ENCODE data around the gene FETUB.

The FETUB gene

DNA sequence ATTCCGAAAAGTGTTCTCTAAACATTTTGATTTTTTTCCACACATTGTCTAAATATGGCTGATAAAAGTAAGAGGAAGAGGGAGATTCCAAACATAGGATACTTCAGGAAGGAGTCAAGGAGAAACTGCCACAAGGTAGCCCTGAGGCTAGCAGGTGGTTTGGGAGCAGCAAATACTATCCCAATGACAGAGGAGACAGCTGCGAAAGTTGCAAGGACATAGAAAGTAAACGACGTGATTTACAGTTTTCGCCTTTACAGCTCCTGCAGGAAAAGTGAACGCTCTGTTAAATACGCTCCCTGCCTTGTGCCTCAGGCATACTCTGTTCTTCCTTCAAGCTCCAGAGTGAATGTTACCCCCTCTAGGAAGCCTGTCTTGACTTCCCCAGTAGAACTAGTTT is 3.7 kb upstream of the FETUB start:
- peaks cover 0 to 3% of the 10 kb centered on the region in 2 donors for H3K9me3 Mint-ChIP-seq

GRCh38 chr3:186637686-186638085 is 2.5 kb upstream of the FETUB start:
- Mint-ChIP-seq H3K36me3 (no peaks in the 10 kb centered on the region), H3K27ac (no peak overlapping the region), H3K4me3 (no peak overlapping the region), H3K27me3 (peaks cover 10 to 18% of the 10 kb centered on the region in 2 donors), H3K9me3 (peaks cover 0 to 3% of the 10 kb centered on the region in 2 donors), H3K4me1 (peaks cover 0 to 2% of the 10 kb centered on the region in 2 donors)
- ATAC-seq (replicated peaks) (no peak), DNase-seq (no peak)

More for the DNA sequence above, 3.7 kb upstream of the FETUB start:
- Mint-ChIP-seq H3K36me3 (no peaks in the 10 kb centered on the region), H3K27ac (no peak overlapping the region), H3K27me3 (peaks cover 14 to 18% of the 10 kb centered on the region in 2 donors), H3K4me3 (no peak overlapping the region), H3K4me1 (no peaks in the 10 kb centered on the region)
- ATAC-seq (replicated peaks) (no peak), DNase-seq (no peak)

DNA sequence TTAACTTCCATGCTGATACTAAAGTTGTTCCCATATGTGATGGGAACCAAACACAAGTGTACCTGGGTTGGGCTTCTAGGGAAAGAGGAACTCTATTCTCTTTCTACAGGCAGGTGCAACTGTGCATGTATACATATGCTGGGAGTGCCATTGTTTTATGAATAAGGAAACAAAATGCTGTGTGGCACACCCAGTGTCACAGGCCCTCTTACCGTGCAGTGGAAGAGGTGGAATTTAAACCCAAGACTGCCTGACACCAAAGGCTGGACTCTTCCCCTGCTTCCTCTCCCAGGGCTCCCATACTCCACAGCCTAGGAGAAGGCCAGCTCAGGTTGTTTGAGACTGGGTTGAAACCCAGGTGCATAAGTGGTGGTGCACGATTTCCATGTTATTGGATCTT is 1.9 kb upstream of the FETUB start:
- no peak overlapping the region for H3K27ac Mint-ChIP-seq
- H3K27me3 Mint-ChIP-seq: peaks cover 10 to 18% of the 10 kb centered on the region in 2 donors
- H3K4me3 Mint-ChIP-seq: no peak overlapping the region
- ATAC-seq (replicated peaks) (no peak), DNase-seq (no peak)
- H3K36me3 Mint-ChIP-seq: no peaks in the 10 kb centered on the region
- H3K9me3 Mint-ChIP-seq: peaks cover 0 to 3% of the 10 kb centered on the region in 2 donors
- peaks cover under 1 to 2% of the 10 kb centered on the region in 2 donors for H3K4me1 Mint-ChIP-seq

DNA sequence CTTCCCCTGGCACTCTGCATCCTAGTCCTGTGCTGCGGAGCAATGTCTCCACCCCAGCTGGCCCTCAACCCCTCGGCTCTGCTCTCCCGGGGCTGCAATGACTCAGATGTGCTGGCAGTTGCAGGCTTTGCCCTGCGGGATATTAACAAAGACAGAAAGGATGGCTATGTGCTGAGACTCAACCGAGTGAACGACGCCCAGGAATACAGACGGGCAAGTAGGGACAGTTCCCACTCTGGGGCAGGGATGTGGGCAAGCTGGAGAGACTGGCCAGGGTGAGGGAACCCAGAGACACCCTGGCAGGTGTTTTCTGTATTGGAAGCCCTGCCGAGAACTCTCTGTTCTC is 247 bp downstream of the FETUB start:
- DNase-seq (no peak), ATAC-seq (replicated peaks) (no peak)
- peaks cover 3 to 6% of the 10 kb centered on the region in 2 donors for H3K4me1 Mint-ChIP-seq
- H3K27me3 Mint-ChIP-seq: peaks cover 10 to 18% of the 10 kb centered on the region in 2 donors
- H3K27ac Mint-ChIP-seq: no peak overlapping the region
- H3K36me3 Mint-ChIP-seq: no peaks in the 10 kb centered on the region
- H3K9me3 Mint-ChIP-seq: peaks cover 0 to 3% of the 10 kb centered on the region in 2 donors
- H3K4me3 Mint-ChIP-seq: no peak overlapping the region

DNA sequence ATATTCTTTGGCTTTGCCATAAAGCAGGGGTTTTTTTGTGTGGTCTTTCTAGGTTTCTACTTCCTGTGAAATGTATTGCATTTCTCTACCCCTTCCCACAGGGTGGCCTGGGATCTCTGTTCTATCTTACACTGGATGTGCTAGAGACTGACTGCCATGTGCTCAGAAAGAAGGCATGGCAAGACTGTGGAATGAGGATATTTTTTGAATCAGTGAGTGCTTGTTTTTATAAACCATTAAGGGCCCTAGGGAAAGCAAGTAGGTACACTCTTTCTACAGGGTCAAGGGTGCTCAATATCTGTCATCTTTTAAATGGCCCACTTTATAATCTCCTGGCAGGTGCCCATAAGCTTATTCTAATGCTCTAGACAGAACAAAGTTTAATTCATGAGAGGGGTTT is 730 bp downstream of the FETUB start:
- Mint-ChIP-seq H3K27ac (no peak overlapping the region), H3K27me3 (peaks cover 10 to 18% of the 10 kb centered on the region in 2 donors), H3K4me3 (no peak overlapping the region), H3K9me3 (peaks cover 0 to 3% of the 10 kb centered on the region in 2 donors), H3K4me1 (peaks cover 3 to 6% of the 10 kb centered on the region in 2 donors), H3K36me3 (no peaks in the 10 kb centered on the region)
- ATAC-seq (replicated peaks) (no peak), DNase-seq (no peak)

DNA sequence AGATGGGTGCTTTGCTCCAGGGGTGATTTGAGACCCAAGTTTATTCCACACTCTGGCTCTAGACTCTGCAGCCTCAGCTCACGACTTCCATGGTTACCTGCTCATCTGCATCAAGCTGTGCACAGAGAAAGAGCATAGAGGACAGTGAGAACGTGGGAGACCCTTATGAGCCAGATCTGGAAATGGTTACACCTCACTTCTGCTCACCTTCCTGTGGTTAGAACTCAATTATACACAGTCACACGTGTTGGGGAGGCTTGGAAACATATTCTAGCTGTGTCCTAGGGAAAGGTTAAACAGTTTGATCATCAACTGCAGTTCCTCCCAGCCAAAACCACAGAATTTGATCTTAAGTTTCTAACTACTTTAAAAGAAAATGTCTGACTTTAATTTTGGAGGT is 1.8 kb downstream of the FETUB start:
- Mint-ChIP-seq H3K27ac (no peak overlapping the region), H3K4me3 (no peak overlapping the region), H3K27me3 (peaks cover 6 to 22% of the 10 kb centered on the region in 2 donors), H3K9me3 (peaks cover 0 to 3% of the 10 kb centered on the region in 2 donors), H3K4me1 (peaks cover 3 to 6% of the 10 kb centered on the region in 2 donors), H3K36me3 (no peaks in the 10 kb centered on the region)
- ATAC-seq (replicated peaks) (peak; percentile 20 to 34), DNase-seq (no peak)

GRCh38 chr3:186643493-186643892 is 3.3 kb downstream of the FETUB start:
- ATAC-seq (replicated peaks) (peak; percentile 48 to 65), DNase-seq (no peak)
- Mint-ChIP-seq H3K27ac (no peak overlapping the region), H3K27me3 (peaks cover 0 to 16% of the 10 kb centered on the region in 2 donors), H3K36me3 (no peaks in the 10 kb centered on the region), H3K9me3 (peaks cover 0 to 3% of the 10 kb centered on the region in 2 donors), H3K4me3 (no peak overlapping the region), H3K4me1 (peaks cover 3 to 6% of the 10 kb centered on the region in 2 donors)

DNA sequence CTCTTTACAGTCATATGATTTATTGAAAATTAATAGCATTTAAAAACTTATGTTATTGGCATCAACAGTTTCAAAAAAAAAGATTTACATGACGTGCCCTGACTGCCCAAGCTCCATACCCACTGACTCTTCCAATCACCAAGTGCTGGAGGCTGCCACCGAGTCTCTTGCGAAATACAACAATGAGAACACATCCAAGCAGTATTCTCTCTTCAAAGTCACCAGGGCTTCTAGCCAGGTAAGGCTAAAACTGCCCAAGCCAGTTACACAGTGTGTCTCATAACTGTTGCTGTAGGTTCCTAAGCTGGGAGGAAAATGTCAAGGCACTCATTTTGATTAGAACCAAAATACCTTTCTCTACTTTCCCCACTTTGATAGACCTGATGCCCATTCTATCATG is 4.5 kb downstream of the FETUB start:
- no peaks in the 10 kb centered on the region for H3K36me3 Mint-ChIP-seq
- no peak overlapping the region for H3K4me3 Mint-ChIP-seq
- H3K4me1 Mint-ChIP-seq: peaks cover 3 to 6% of the 10 kb centered on the region in 2 donors
- DNase-seq: no peak
- no peak for ATAC-seq (replicated peaks)
- H3K27me3 Mint-ChIP-seq: peaks cover 0 to 13% of the 10 kb centered on the region in 2 donors
- H3K9me3 Mint-ChIP-seq: no peaks in the 10 kb centered on the region
- no peak overlapping the region for H3K27ac Mint-ChIP-seq

DNA sequence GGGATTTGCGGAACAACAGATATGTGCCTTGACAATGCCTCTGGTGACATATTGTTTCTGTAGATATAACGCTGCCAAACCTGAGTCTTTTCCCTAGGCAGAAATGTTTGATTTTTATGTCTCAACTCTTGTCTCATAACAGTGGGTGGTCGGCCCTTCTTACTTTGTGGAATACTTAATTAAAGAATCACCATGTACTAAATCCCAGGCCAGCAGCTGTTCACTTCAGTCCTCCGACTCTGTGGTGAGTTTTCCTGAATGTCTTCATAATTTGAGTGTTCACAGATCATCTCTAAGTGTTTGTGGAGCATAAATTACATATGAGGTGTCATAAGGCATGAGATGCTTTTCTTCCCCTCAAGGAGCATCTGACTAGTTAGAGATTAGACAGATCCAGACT is 5.9 kb downstream of the FETUB start:
- no peak overlapping the region for H3K4me3 Mint-ChIP-seq
- no peaks in the 10 kb centered on the region for H3K36me3 Mint-ChIP-seq
- peaks cover 0 to 4% of the 10 kb centered on the region in 2 donors for H3K27me3 Mint-ChIP-seq
- ATAC-seq (replicated peaks): no peak
- no peak for DNase-seq
- H3K4me1 Mint-ChIP-seq: peaks cover 3 to 6% of the 10 kb centered on the region in 2 donors
- H3K9me3 Mint-ChIP-seq: no peaks in the 10 kb centered on the region
- no peak overlapping the region for H3K27ac Mint-ChIP-seq

GRCh38 chr3:186646841-186647240 is 6.6 kb downstream of the FETUB start:
- H3K27me3 Mint-ChIP-seq: peaks cover 0 to 4% of the 10 kb centered on the region in 2 donors

GRCh38 chr3:186648851-186649250 is 8.7 kb downstream of the FETUB start:
- Mint-ChIP-seq H3K36me3 (no peaks in the 10 kb centered on the region), H3K4me3 (no peak overlapping the region), H3K9me3 (no peaks in the 10 kb centered on the region), H3K27me3 (peaks cover 0 to 4% of the 10 kb centered on the region in 2 donors), H3K27ac (no peak overlapping the region), H3K4me1 (peaks cover 14 to 16% of the 10 kb centered on the region in 2 donors)
- DNase-seq (no peak), ATAC-seq (replicated peaks) (no peak)

More at GRCh38 chr3:186646841-186647240, 6.6 kb downstream of the FETUB start:
- H3K4me3 Mint-ChIP-seq: no peak overlapping the region
- no peaks in the 10 kb centered on the region for H3K9me3 Mint-ChIP-seq
- no peak overlapping the region for H3K27ac Mint-ChIP-seq
- no peaks in the 10 kb centered on the region for H3K36me3 Mint-ChIP-seq
- ATAC-seq (replicated peaks): no peak
- H3K4me1 Mint-ChIP-seq: peaks cover 3 to 6% of the 10 kb centered on the region in 2 donors
- no peak for DNase-seq

- ATAC-seq (replicated peaks) (no peak), DNase-seq (no peak)
- Mint-ChIP-seq H3K9me3 (no peaks in the 10 kb centered on the region), H3K27ac (no peak overlapping the region), H3K27me3 (no peaks in the 10 kb centered on the region), H3K36me3 (no peaks in the 10 kb centered on the region), H3K4me3 (no peak overlapping the region), H3K4me1 (peaks cover 16% of the 10 kb centered on the region in 2 donors)
Measured at GRCh38 chr3:186651678-186652215, 11.5 kb downstream of the FETUB start.

- Mint-ChIP-seq H3K9me3 (no peaks in the 10 kb centered on the region), H3K27ac (peak overlapping the region; percentile 73), H3K27me3 (peaks cover 0 to 4% of the 10 kb centered on the region in 2 donors), H3K4me3 (no peak overlapping the region), H3K4me1 (peaks cover 16% of the 10 kb centered on the region in 2 donors), H3K36me3 (no peaks in the 10 kb centered on the region)
- peak; percentile 5 for DNase-seq
- peak; percentile 94 to 97 for ATAC-seq (replicated peaks)
Measured at GRCh38 chr3:186653080-186653707, 13.0 kb downstream of the FETUB start.

DNA sequence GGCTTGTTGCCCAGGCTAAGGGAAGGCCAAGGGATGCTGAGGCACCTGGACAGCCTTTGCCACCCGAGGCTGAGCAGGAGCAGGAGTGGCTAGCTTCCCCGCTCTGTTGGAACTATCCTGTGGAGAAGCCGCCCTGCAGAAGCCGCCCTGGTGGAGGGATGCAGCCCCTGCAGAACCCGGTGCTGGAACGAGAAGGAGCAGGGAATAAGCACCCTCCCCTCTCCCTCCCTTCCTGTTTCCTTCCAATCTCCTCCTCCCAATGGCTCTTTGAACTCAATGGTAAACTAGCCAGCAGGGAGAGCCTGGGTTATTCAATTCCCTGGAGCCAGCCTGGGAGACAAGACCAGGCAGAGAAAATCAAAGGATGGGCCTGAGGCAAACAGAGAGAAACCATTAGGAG is 13.8 kb downstream of the FETUB start:
- Mint-ChIP-seq H3K4me3 (no peak overlapping the region), H3K36me3 (no peaks in the 10 kb centered on the region), H3K27ac (no peak overlapping the region), H3K27me3 (peaks cover 5 to 12% of the 10 kb centered on the region in 2 donors), H3K4me1 (peaks cover 16% of the 10 kb centered on the region in 2 donors), H3K9me3 (no peaks in the 10 kb centered on the region)
- no peak for DNase-seq
- ATAC-seq (replicated peaks): no peak

DNA sequence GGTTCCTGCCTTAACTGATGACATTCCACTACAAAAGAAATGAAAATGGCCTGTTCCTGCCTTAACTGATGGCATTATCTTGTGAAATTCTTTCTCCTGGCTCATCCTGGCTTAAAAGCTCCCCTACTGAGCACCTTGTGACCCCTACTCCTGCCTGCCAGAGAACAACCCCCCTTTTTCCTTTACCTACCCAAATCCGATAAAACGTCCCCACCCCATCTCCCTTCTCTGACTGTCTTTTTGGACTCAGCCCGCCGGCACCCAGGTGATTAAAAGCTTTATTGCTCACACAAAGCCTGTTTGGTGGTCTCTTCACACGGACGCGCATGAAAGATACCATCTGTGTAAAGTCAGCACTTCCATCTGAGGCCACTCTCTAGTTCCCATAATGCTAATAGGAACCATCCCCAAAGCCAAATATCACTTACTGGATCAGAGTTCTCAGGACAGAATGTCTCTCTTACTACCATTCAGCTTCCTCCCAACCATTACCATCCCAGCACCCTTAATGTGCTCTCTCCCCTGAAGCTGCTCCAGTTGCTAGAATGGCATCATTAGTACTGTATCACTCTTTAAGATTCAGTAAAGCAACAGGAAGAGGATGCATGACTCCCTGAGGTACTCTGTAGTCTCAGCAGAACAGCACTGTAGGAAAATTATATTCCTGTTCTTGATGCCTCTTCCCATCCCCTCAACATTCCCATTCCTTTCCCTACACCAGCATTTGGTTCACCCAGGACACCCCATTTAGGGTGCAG is 23.3 kb downstream of the FETUB start:
- Mint-ChIP-seq H3K27me3 (peaks cover 24 to 39% of the 10 kb centered on the region in 2 donors), H3K36me3 (no peaks in the 10 kb centered on the region), H3K9me3 (no peaks in the 10 kb centered on the region), H3K27ac (no peak overlapping the region), H3K4me1 (no peaks in the 10 kb centered on the region), H3K4me3 (no peak overlapping the region)
- DNase-seq (no peak), ATAC-seq (replicated peaks) (no peak)

Data from stimulated activated naive B cell treated with anti-CD40 and anti-IgM and Interleukin-4, amounts not matched to agents 10 μg/mL and 1 μg/mL and 100 μg/mL, for 72 hours (primary cell).